Esophagus mucosa (tissue), 1 donor: ENCODE data around the gene DCDC2C. TPM values are rescaled to one million over a fixed set of nuclear protein-coding genes. Genes with fewer than 3 reads are reported as not detected.
"Not testable (repeated sequence)": the region's sequence is repeated elsewhere in the genome, so short reads cannot be mapped to it uniquely, and the experiment has no call there.

Experiments
- ATAC-seq: fragments of 200-7000 bp; cut with Tn5 transposase; one replicate; pipeline ENCODE4 v1.9.1; 2020
- total RNA-seq: library from RNA; stranded (reverse); gene quantifications from one replicate; pipeline ENCODE4 v1.2.4, GENCODE V29; 2023
- donor health status: DM: yes; HTN: yes; CAD: no.

The DCDC2C gene
- not detected for total RNA-seq

- ATAC-seq, result no peak
These were observed at the start of gene DCDC2C for GRCh38 chr2:3703236-3703756. Gene DCDC2C (plus strand): TSS chr2:3703575. CDS start chr2:3703752, 177 bp downstream.

DNA sequence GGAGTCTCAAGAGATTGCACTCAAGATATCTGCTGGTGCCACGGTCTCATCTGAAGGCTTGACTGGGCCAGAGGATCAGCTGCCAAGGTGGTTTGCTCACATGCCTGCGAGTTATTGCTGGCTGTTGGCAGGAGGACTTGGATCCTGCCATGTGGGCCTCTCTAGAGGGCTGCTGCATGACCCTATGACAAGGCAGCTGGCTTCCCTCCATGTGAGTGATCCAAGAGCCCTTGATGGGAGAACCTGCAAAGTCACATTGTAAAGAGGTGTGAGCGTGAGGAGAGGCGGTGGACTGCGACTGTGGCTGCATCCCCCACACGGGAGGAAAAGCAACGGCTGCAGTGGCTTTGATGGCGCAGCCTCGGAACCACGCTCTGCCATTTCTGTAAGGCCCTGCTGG is 49.4 kb upstream of the DCDC2C start:
- ATAC-seq, result no peak

- ATAC-seq, result no peak
These were observed 48.7 kb upstream of the DCDC2C start for GRCh38 chr2:3654531-3655225.

DNA sequence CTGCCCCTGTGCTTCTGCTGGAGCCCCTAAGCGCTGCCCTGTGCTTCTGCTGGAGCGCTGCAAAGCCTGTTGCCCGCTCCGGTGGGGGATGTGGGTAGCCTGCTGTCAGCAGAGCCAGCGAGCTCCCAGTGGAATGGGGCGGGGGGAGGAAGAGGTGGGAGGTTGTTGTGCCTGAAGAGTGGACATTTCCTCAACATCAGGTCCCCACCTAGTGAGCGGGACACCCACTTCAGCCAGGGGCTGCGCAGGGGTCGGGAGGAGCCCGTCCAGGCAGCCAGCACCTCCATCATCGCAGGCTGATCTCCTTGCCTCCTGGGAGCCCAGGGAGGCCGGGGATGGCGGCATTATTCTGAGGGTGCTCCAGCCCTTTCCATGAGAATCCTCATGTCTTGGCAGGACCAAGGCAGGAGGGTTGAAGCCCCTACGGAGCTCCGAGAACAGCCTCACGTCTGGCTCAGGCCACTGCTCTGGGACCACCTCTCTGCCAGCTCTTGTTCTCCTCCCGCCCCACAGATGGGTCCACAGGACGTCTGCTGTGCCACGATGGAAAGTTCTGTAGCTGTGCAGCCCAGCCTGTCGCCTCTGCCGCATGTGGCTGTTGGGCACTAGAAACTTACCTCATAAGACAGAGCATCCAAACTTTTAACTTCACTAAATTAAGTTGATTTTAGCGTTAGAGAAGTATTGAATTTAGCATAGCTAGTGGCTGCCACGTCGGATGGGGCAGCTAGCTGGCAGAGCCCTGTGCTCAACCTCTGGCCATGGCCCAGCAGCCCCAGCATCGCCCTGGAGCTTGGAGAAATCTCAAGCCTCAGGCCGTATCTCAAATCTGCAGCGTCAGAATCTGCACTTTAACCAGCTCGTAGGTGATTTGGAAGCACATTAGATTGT is 47.3 kb upstream of the DCDC2C start:
- ATAC-seq, result no peak

GRCh38 chr2:3656762-3657721 is 46.3 kb upstream of the DCDC2C start:
- ATAC-seq, result no peak

DNA sequence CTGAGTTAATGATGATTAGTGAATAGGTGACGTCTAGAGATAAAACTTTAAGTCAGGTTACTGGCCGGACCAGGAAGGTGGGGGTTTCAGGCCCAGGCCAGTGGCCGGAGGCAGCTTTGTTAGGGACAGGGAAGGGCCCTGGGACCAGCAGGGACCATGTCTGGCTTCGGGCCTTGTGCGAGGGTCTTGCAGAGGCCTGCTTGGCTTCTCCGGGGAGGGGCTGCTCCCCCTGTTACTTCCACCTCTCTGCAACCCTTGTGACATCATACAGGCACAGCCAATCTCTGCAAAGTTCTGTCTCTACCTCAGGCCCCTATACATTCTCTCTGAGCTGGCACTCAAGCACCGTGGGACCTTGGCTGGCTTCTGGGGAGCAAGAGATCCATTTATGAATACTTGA is 45.5 kb upstream of the DCDC2C start, which contains the start of gene ALLC:
Gene ALLC, plus strand, starts transcription at position 320 of the 400 bp plus-strand sequence. CDS start 12,958 bp downstream, outside the sequence.
- ATAC-seq, result no peak

DNA sequence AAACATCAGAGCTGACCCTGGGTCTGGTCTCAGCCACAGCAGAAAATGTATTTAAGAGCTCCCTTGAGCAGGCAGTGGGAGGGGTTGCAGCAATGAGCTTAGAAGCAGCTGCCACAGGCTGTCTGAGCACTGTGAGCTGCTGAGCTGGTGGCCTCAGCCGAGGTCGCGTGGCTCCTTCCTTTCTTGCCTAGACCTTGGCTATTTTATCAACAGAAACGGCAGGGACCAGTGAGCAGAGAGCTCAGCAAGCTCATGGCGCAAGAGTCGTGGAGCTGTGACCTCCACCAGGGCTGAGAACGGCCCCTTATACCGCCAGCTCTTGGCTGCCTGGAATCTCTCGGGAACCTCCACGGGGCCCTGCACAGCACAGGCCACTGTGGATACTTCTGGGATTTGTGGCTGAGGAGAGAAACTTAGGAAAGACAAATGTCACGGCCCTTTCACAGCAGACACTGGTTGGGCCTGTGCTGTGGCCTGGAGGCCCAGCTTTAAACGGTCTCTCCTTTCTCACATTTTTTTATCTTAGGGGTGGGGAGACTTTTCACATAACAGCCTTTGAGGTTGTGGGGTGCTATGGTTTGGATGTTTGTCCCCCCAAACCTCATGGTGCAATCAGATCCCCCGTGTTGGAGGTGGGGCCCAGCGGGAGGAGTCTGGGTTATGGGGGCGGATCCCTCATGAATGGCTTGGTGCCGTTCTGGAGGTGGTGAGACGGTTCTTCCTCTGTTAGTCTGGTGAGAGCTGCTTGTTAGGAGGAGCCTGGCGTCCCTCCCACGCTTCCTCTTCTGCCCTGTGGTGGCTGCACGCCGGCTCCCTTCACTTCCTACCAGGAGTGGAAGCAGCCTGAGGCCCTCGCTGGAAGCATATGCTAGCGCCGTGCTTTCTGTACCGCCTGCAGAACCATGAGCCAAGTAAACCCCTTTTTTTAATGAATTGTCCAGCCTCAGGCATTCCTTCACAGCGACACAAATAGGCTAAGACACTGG is 43.6 kb upstream of the DCDC2C start:
- no peak for ATAC-seq

DNA sequence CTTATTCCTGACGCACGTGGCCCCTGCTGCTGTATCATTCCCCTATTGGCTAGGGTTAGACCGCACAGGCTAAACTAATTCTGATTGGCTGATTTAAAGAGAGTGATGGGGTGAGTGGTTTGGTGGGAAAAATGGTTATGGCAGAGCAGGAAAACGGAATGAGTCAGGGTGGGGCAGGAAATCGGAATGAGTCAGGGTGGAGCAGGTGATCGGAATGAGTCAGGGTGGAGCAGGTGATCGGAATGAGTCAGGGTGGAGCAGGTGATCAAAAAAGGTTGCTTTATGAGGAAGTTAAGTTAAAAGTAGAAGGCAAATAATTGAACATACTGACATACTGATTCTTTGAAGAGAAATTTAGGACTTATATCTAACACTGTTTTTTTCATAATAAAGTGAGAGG is 42.7 kb upstream of the DCDC2C start:
- not testable (repeated sequence) for ATAC-seq

DNA sequence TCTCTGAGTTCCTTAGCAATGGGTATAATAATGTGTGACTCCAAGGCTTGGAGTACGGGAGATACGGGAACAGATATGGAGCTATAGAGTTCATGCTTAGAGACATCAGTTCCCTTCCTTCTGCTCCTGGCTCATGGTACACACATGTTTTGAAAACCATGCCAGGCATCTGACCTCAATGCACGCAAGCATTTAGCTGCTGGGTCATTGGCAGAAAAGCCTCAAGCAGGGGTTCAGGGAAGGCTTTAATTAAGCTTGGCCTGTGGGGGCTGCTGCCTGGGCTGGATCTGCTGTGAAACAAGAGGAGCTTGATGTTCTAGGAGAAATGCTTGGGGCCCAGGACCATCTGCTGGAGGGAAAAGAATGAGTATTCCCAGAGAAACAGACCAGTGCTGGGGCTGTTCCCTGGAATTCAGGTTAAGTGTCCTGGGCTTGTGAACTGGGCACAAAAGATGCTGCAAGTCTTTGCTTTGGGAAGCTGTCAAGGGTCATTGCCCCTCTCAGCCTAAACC is 42.2 kb upstream of the DCDC2C start:
- no peak for ATAC-seq

DNA sequence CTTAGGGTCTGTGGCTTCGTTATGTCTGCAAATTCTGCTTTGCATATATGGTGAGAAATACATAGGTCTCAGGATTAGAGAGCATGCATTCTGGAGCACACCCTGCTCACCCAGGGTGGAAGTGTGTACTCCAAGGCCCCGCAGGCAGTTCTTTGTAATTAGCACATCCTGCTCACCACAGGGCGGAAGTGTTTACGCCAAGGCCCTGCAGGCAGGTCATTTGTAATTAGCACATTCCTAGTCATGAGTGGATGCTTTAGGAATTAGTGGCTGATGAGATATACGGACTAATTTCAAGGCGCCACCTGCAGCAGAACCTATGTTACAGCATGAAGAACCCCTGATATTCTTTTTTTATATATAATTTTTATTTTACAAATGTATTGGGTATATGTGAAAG is 41.1 kb upstream of the DCDC2C start:
- ATAC-seq, result peak; percentile 50

DNA sequence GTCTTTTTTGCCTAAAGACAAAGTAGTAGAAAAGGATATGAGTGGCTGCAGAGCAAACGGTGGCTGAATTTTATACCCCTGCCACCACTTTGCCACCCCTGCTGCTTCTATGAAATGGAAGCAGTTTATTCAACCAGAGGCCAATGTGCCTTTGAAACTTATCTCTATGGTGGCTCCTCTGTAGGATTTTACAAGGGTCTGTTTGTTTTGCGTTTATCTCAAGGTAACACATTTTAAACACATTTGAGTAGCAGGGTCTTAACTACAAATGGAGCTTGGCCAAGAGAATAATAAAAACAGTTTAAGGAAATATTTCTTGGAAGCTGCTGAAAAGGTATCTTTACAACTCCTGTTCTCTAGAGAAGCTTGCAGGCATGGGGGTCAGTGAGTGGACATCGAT is 39.3 kb upstream of the DCDC2C start:
- no peak for ATAC-seq

DNA sequence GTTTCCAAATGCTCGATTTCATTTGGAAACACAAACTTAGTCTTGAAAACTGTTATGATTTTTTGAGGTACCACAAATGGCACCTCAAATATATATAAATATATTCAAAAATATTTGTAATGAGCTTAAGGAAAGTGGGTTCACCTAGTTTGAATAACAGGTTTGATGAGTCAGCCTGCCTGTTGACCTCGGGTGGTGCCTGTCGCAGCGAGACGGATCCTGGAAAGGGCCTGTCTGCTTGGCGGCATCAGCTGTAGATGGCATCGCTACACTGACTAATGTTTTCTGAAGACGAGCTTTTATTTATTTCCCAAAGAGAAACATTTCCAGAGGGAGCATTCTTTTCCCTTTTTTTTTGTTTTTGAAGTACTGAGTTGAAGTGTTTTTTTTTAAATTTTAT is 38.5 kb upstream of the DCDC2C start:
- ATAC-seq, result peak; percentile 84

DNA sequence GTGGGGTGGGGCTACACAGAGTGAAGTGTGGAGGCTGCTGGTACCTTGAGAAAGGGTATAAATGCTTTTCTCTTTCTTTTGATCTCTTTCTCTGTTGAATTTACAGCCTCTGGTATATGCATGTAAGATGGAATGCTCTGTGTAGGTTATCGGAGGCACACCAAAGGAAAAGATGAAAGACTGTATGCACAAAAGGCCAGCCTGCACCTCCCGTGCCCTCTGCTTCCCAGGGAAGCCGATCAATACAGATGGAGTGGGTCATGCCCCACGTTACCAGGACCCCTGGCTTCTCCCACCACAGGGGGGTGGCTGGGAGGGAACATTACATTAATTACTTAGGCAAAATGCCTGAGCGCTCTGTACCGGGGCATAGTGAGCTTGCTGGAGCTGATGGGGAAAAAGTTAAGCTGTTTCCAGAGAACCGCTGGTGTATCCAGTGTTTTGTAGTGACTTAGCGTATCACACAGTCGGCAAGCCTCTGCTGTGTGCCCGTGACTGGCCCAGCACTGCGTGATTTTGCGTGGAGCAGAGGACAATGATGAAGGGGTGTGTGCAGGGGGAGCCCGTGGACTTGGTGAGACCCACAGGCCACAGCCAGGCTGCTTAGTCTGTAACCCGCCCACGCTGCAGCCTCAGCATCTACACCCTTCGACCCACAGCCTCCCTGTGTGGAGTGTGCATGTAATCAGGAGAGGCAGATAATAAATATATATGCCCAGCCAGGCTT is 37.3 kb upstream of the DCDC2C start:
- ATAC-seq, result no peak

- no peak for ATAC-seq
These were observed 36.8 kb upstream of the DCDC2C start for GRCh38 chr2:3666613-3666975.

GRCh38 chr2:3667151-3667631 is 36.2 kb upstream of the DCDC2C start:
- no peak for ATAC-seq

DNA sequence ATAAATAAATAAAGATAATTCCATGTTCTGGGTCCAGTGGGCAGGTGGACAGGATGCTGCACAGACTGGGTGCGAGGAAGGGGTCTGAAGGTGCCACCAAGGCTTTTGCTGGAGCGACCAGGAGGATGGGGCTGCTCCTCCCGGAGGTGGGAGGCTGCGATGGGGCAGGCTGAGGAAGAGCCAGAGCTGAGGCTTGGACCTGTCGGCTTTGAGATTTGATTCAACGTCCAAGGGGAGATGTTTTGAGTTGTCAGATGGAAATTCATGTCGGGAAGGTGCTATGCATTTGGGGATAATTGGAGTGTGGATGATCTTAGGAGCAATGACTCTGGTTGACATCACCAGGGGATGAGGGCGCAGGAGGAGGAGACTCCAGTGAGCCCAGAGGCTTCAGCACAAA is 33.7 kb upstream of the DCDC2C start:
- ATAC-seq, result no peak

DNA sequence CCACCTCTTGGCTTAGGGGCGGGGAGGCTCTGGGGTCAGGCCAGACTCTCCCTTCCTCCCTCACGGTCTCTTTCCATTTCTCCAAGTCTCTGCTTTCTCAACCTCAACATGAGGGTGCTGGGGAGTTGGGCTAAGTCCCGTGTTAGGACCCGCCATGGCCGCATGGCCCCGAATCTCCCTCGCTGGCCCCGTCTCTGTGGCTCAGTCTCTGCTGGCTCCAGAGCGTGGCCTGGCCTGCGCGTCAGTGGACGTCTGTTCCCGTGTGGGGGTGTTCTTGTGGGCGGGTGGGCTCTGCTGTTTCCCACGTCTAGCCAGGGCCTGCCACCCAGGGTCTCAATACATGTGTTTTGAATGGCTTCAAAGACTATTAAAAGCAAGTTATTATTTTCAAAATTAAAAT is 33.0 kb upstream of the DCDC2C start:
- ATAC-seq, result no peak

DNA sequence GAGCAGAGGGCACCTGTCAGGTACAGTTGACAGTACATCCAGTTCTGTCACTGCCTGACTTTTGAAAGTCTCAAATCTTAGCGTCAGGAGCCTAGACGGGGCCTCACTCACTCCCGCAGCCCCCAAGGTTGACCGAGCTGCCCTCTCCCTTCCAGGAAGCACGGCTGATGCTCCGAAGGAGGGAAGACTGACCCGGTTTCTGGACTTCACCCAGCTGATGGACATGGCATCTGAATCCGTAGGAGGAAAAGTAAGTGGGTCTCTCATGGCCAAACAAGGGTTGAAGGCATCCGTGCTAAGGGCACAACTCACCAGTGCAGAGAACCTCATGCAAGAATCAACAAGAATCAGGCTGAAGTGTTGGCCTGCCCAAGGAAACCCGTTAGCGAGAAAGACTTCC is 32.4 kb upstream of the DCDC2C start:
- ATAC-seq, result no peak

- no peak for ATAC-seq
These were observed 30.3 kb upstream of the DCDC2C start for GRCh38 chr2:3672861-3673678.
